Measurements from ENCODE around the gene MED13L.

GRCh38 chr12:116325336-116325664 lies 47.8 kb upstream of the MED13L start:
- TF ChIP-seq EZH2 (IDR thresholded peaks at IDR 0.05; ENCODE audit: low read length) = no peak
- no peak for TF ChIP-seq CTCF (optimal IDR thresholded peaks at IDR 0.05 in 1 of 3, IDR thresholded peaks at IDR 0.05 in 1 of 3, conservative IDR thresholded peaks at IDR 0.05 in 1 of 3; ENCODE audit: extremely low read depth in 1 of 3, insufficient read depth in 2 of 3, low read length in 3 of 3)

All from keratinocyte (primary cell).